Hepatocyte (in vitro differentiated cells): ENCODE results near the gene ZNF205. TPM values are rescaled to one million over a fixed set of nuclear protein-coding genes. Genes with fewer than 3 reads are reported as not detected.

Experiments
- DNase-seq: peaks from one replicate; pipeline ENCODE4 v3.0.0-alpha.2; 2016; ENCODE audit warnings: low spot score
- H2AFZ ChIP-seq: fragments of 200-600 bp; sonication (generic); 2 replicates; pipeline ENCODE4 v1.6.0; 2016; ENCODE audit warnings: antibody characterized with exemption, mild to moderate bottlenecking
- H3K27ac ChIP-seq: fragments of 200-600 bp; sonication (generic); 2 replicates; pipeline ENCODE4 v1.5.1; 2016; ENCODE audit warnings: mild to moderate bottlenecking
- H3K27me3 ChIP-seq: fragments of 200-600 bp; sonication (generic); 2 replicates; pipeline ENCODE4 v1.6.1; 2016
- H3K36me3 ChIP-seq: fragments of 200-600 bp; sonication (generic); replicated peaks from 2 replicates; pipeline ENCODE4 v1.5.1; 2016; ENCODE audit warnings: low read depth; ENCODE audit not compliant: insufficient read depth
- H3K4me1 ChIP-seq: fragments of 200-600 bp; sonication (generic); 2 replicates; pipeline ENCODE4 v1.5.1; 2016; ENCODE audit warnings: mild to moderate bottlenecking, moderate library complexity; ENCODE audit not compliant: insufficient read depth
- H3K4me2 ChIP-seq: fragments of 200-600 bp; sonication (generic); 2 replicates; pipeline ENCODE4 v1.6.0; 2016
- H3K4me3 ChIP-seq: fragments of 200-600 bp; sonication (generic); 2 replicates; pipeline ENCODE4 v1.5.1; 2016; ENCODE audit warnings: mild to moderate bottlenecking
- H3K79me2 ChIP-seq: fragments of 200-600 bp; sonication (generic); 2 replicates; pipeline ENCODE4 v1.6.0; 2017; ENCODE audit warnings: mild to moderate bottlenecking
- H3K9me2 ChIP-seq: fragments of 200-600 bp; sonication (generic); replicated peaks from 2 replicates; pipeline ENCODE4 v1.6.0; 2017; ENCODE audit warnings: mild to moderate bottlenecking; ENCODE audit not compliant: insufficient read depth
- H3K9me3 ChIP-seq: fragments of 200-600 bp; sonication (generic); 2 replicates; pipeline ENCODE4 v1.5.1; 2016; ENCODE audit warnings: low read depth, mild to moderate bottlenecking
- H4K20me1 ChIP-seq: fragments of 200-600 bp; sonication (generic); 2 replicates; pipeline ENCODE4 v1.6.0; 2016; ENCODE audit warnings: mild to moderate bottlenecking; ENCODE audit not compliant: insufficient read depth, poor library complexity, severe bottlenecking
- CTCF ChIP-seq: fragments of 200-600 bp; sonication (generic); IDR thresholded peaks from 2 replicates; pipeline ENCODE4 v1.5.1; 2016; ENCODE audit warnings: antibody characterized with exemption, mild to moderate bottlenecking; ENCODE audit not compliant: poor library complexity
- EZH2 ChIP-seq: fragments of 200-600 bp; sonication (generic); IDR thresholded peaks from 2 replicates; pipeline ENCODE4 v1.6.1; 2016; ENCODE audit warnings: antibody characterized with exemption, mild to moderate bottlenecking, borderline replicate concordance
- EZH2phosphoT487 ChIP-seq: fragments of 200-600 bp; sonication (generic); IDR thresholded peaks from one replicate; pipeline ENCODE4 v1.6.1; 2018; ENCODE audit warnings: antibody characterized with exemption, mild to moderate bottlenecking, low read depth, moderate library complexity; ENCODE audit not compliant: unreplicated experiment, severe bottlenecking
- WGBS: methylation state at CpG from one replicate; pipeline ENCODE4 v1.1.6; 2016; ENCODE audit warnings: low lambda C conversion rate; ENCODE audit errors: missing lambda C conversion rate; 5-methylcytosine and 5-hydroxymethylcytosine counted together
- polyA plus RNA-seq: library from polyadenylated mRNA; unstranded; fragments of >200 nt; fragmentation: Nextera tagmentation; extraction: Ambion mirVana; gene quantifications from 2 replicates; pipeline ENCODE4 v1.2.1, GENCODE V29; 2016
- total RNA-seq: library from RNA; depleted of rRNA; stranded (reverse); fragments of >200 nt; gene quantifications from 2 replicates; pipeline ENCODE4 v1.2.3, GENCODE V29; 2014

ZNF205 gene
- total and polyA plus RNA-seq, 2 experiments from 2014 or later = 12.3 to 12.6 TPM

GRCh38 chr16:3143598-3144320 lies 31.4 kb downstream of the ZNF205 start:
- Histone ChIP-seq H3K9me2 (no peaks in the 10 kb centered on the region), H3K9me3 (no peaks in the 10 kb centered on the region), H3K4me1 (no peaks in the 10 kb centered on the region), H3K36me3 (no peaks in the 10 kb centered on the region), H3K4me2 (no peak overlapping the region), H3K4me3 (no peak overlapping the region), H4K20me1 (no peaks in the 10 kb centered on the region), H3K27ac (no peak overlapping the region), H3K79me2 (no peaks in the 10 kb centered on the region), H2AFZ (no peak overlapping the region), H3K27me3 (no peaks in the 10 kb centered on the region)
- TF ChIP-seq CTCF = no peak
- no peak for TF ChIP-seq EZH2
- no peak for TF ChIP-seq EZH2phosphoT487
- peak; percentile 45 for DNase-seq
- 79% methylated on average over 22 of the region's 23 CpGs for WGBS

GRCh38 chr16:3144321-3144983 lies 32.1 kb downstream of the ZNF205 start:
- Histone ChIP-seq H3K4me2 (no peak overlapping the region), H3K4me1 (peaks cover 3% of the 10 kb centered on the region), H3K27ac (no peak overlapping the region), H3K9me3 (no peaks in the 10 kb centered on the region), H4K20me1 (no peaks in the 10 kb centered on the region), H3K27me3 (no peaks in the 10 kb centered on the region), H3K36me3 (no peaks in the 10 kb centered on the region), H3K9me2 (no peaks in the 10 kb centered on the region), H3K79me2 (no peaks in the 10 kb centered on the region), H3K4me3 (no peak overlapping the region), H2AFZ (no peak overlapping the region)
- TF ChIP-seq EZH2phosphoT487 (no peak), EZH2 (no peak), CTCF (no peak)
- WGBS = 90% methylated on average over 16 of the region's 18 CpGs
- no peak for DNase-seq

GRCh38 chr16:3145151-3145550 lies 32.8 kb downstream of the ZNF205 start:
- TF ChIP-seq EZH2 = no peak
- no peak for TF ChIP-seq CTCF
- no peak for TF ChIP-seq EZH2phosphoT487
- no peak for DNase-seq
- H3K79me2 ChIP-seq = no peaks in the 10 kb centered on the region
- no peaks in the 10 kb centered on the region for H3K9me2 ChIP-seq
- H3K27me3 ChIP-seq = no peaks in the 10 kb centered on the region
- H4K20me1 ChIP-seq = no peaks in the 10 kb centered on the region
- no peak overlapping the region for H3K4me3 ChIP-seq
- H3K4me2 ChIP-seq = no peak overlapping the region
- WGBS = 92% methylated on average over 10 of the region's 10 CpGs
- no peaks in the 10 kb centered on the region for H3K36me3 ChIP-seq
- H3K4me1 ChIP-seq = peaks cover 4% of the 10 kb centered on the region
- H3K9me3 ChIP-seq = no peaks in the 10 kb centered on the region
- no peak overlapping the region for H3K27ac ChIP-seq
- no peak overlapping the region for H2AFZ ChIP-seq
